ENCODE results near the gene PRCC. TPM values are rescaled to one million over a fixed set of nuclear protein-coding genes. Genes with fewer than 3 reads are reported as not detected.

Gene PRCC
- total and polyA plus RNA-seq, 2 of the 4 experiments (the other 2 are of a cell fraction) = 10.6 to 59.6 TPM

GRCh38 chr1:156844102-156844501 is 76.8 kb downstream of the PRCC start:
- Histone ChIP-seq H3K36me3 (ENCODE audit: control insufficient read depth, insufficient read depth, low read length) (no peaks in the 10 kb centered on the region), H2BK5ac (ENCODE audit: low read depth, low read length, poor library complexity, severe bottlenecking) (no peak overlapping the region), H3K18ac (ENCODE audit: low read depth, low read length) (no peak overlapping the region), H3K14ac (replicated peaks; ENCODE audit: low read depth, low read length) (no peak overlapping the region), H3K4me2 (ENCODE audit: low read depth, low read length) (no peak overlapping the region), H2BK15ac (ENCODE audit: low read depth, low read length) (no peak overlapping the region), H2AK5ac (ENCODE audit: low read depth, low read length) (no peak overlapping the region), H3K9ac (ENCODE audit: low read depth, low read length) (no peak overlapping the region), H3K4ac (ENCODE audit: low read depth, low read length) (no peak overlapping the region), H3K79me1 (ENCODE audit: low read depth in 1 of 2, low read length in 2 of 2) (no peaks in the 10 kb centered on the region), H3K23ac (ENCODE audit: low read depth, low read length) (no peak overlapping the region), H3K4me3 (ENCODE audit: insufficient read depth, low read depth, low read length) (no peak overlapping the region), H4K91ac (ENCODE audit: insufficient read depth, low read depth, low read length) (no peak overlapping the region), H3K27ac (ENCODE audit: insufficient read depth, low read length) (no peak overlapping the region), H2AFZ (replicated peaks; ENCODE audit: low read length, poor library complexity) (no peak overlapping the region), H2BK20ac (ENCODE audit: low read depth, low read length) (no peak overlapping the region), H3K56ac (ENCODE audit: extremely low read depth, insufficient read depth, low read length) (no peak overlapping the region), H2AK9ac (replicated peaks; ENCODE audit: low read depth, low read length, poor library complexity) (no peak overlapping the region), H2BK120ac (ENCODE audit: low read depth, low read length) (no peak overlapping the region), H3K4me1 (ENCODE audit: control insufficient read depth, insufficient read depth, low read length) (no peaks in the 10 kb centered on the region; the same call in 1 of the 2 replicates), H3K9me1 (ENCODE audit: insufficient read depth, low read length) (no peaks in the 10 kb centered on the region), H4K5ac (ENCODE audit: low read depth, low read length) (no peak overlapping the region), H4K8ac (ENCODE audit: low read depth in 2 of 2, low read length in 2 of 2) (no peak overlapping the region), H3K9me3 (ENCODE audit: control insufficient read depth, insufficient read depth, low read length) (no peaks in the 10 kb centered on the region; the same call in 1 of the 2 replicates), H3K27me3 (ENCODE audit: control insufficient read depth, insufficient read depth, low read length) (peaks cover 92% of the 10 kb centered on the region), H4K20me1 (ENCODE audit: insufficient read depth, low read length) (no peaks in the 10 kb centered on the region; the same call in none of the 2 replicates)
- intact Hi-C loops (cut with micrococcal nuclease) = no loop called here
- TF ChIP-seq MAZ (IDR thresholded peaks at IDR 0.05; ENCODE audit: borderline replicate concordance, low read depth, low read length) (no peak), POLR2A (IDR thresholded peaks at IDR 0.05; ENCODE audit: low read depth, low read length) (no peak), MXI1 (IDR thresholded peaks at IDR 0.05; ENCODE audit: borderline replicate concordance, low read depth, low read length) (no peak), FOS (IDR thresholded peaks at IDR 0.05; ENCODE audit: low read depth, low read length) (no peak), RAD21 (IDR thresholded peaks at IDR 0.05; ENCODE audit: low read length) (no peak), SMC3 (IDR thresholded peaks at IDR 0.05; ENCODE audit: low read depth, low read length) (no peak), RFX5 (IDR thresholded peaks at IDR 0.05; ENCODE audit: low read depth, low read length) (no peak), RCOR1 (IDR thresholded peaks at IDR 0.05; ENCODE audit: insufficient replicate concordance, low read length) (no peak), NFE2L2 (IDR thresholded peaks at IDR 0.05; ENCODE audit: low read depth, low read length) (no peak), CEBPB (IDR thresholded peaks at IDR 0.05; ENCODE audit: low read depth, low read length) (no peak), CTCF (conservative IDR thresholded peaks at IDR 0.05; ENCODE audit: low read depth, low read length) (no peak), USF2 (IDR thresholded peaks at IDR 0.05; ENCODE audit: low read depth, low read length) (no peak), MAFK (IDR thresholded peaks at IDR 0.05; ENCODE audit: low read depth, low read length) (no peak)
- ChIA-PET POLR2A (ENCODE audit: unreplicated experiment) (no interaction called here), CTCF (no interaction called here)
- dilution Hi-C loops (cut with HindIII; ENCODE audit: low sequenced_read_pairs, unreplicated experiment) = no loop called here
- DNase-seq (no peak), ATAC-seq (ENCODE audit: low read depth) (no peak)
- BruUV-seq (replicated peaks) = no TSS peak
- 40% methylated on average over 1 of the region's 6 CpGs; no CpG with 5 or more reads in 1 of the 2 experiments for WGBS, 2 experiments (ENCODE audit: extremely low coverage in 2 of 2, insufficient read length in 1 of 2)
- in situ Hi-C loops (cut with MboI; ENCODE audit: low sequenced_read_pairs) = no loop called here

All from IMR-90 (cell line).